Raji (cell line): Measurements from ENCODE around the gene PLCB1.

Source experiments
- POLR2A ChIP-seq: IDR thresholded peaks from 2 replicates; pipeline ENCODE4 v1.6.1; 2011; ENCODE audit warnings: low read depth, low read length, control low read depth; ENCODE audit not compliant: insufficient read depth

Gene PLCB1

GRCh38 chr20:8675896-8676295 lies 543.8 kb downstream of the PLCB1 start:
- TF ChIP-seq POLR2A: no peak

- TF ChIP-seq POLR2A: no peak
Observed at GRCh38 chr20:8678098-8678776, 546.2 kb downstream of the PLCB1 start.

- no peak for TF ChIP-seq POLR2A
Observed at GRCh38 chr20:8689337-8689736, 557.3 kb downstream of the PLCB1 start.

- no peak for TF ChIP-seq POLR2A
Observed at GRCh38 chr20:8690074-8690473, 558.0 kb downstream of the PLCB1 start.

GRCh38 chr20:8693709-8694108 lies 561.6 kb downstream of the PLCB1 start:
- TF ChIP-seq POLR2A: no peak

- no peak for TF ChIP-seq POLR2A
Observed at GRCh38 chr20:8700756-8701155, 568.7 kb downstream of the PLCB1 start.

GRCh38 chr20:8706961-8707700 lies 575.1 kb downstream of the PLCB1 start:
- no peak for TF ChIP-seq POLR2A

- TF ChIP-seq POLR2A: no peak
Observed at GRCh38 chr20:8709627-8710026, 577.6 kb downstream of the PLCB1 start.

GRCh38 chr20:8711501-8711900 lies 579.4 kb downstream of the PLCB1 start:
- TF ChIP-seq POLR2A: no peak

GRCh38 chr20:8714206-8714605 lies 582.1 kb downstream of the PLCB1 start:
- no peak for TF ChIP-seq POLR2A

GRCh38 chr20:8718279-8718678 lies 586.2 kb downstream of the PLCB1 start:
- no peak for TF ChIP-seq POLR2A

- no peak for TF ChIP-seq POLR2A
Observed at GRCh38 chr20:8720089-8720488, 588.0 kb downstream of the PLCB1 start.

GRCh38 chr20:8721098-8721497 lies 589.0 kb downstream of the PLCB1 start:
- TF ChIP-seq POLR2A: no peak

GRCh38 chr20:8722277-8722928 lies 590.3 kb downstream of the PLCB1 start:
- TF ChIP-seq POLR2A: no peak

- no peak for TF ChIP-seq POLR2A
Observed at GRCh38 chr20:8723296-8723695, 591.2 kb downstream of the PLCB1 start.

GRCh38 chr20:8724884-8725283 lies 592.8 kb downstream of the PLCB1 start:
- TF ChIP-seq POLR2A: no peak
